ENCODE data around the gene ALPI. TPM values are rescaled to one million over a fixed set of nuclear protein-coding genes. Genes with fewer than 3 reads are reported as not detected.

The ALPI gene
- total RNA-seq, 4 donors from 2014 or later, result not detected

- Histone ChIP-seq H3K36me3 (no peaks in the 10 kb centered on the region), H3K27ac (no peak overlapping the region), H3K4me1 (peaks cover 8 to 31% (median 27%) of the 10 kb centered on the region in 3 donors), H3K4me3 (peak overlapping the region in 1 of 4 donors; percentile 16), H3K9me3 (no peaks in the 10 kb centered on the region), H3K27me3 (peaks cover 0 to 100% (median 14%) of the 10 kb centered on the region in 4 donors)
- DNase-seq, result no peak
- intact Hi-C loops (cut with DNase I), result no loop called here
- 14% methylated on average over 17 of the region's 111 CpGs; no CpG with 5 or more reads in 1 of the 2 donors for WGBS, 2 donors
- no peak for TF ChIP-seq POLR2A (IDR thresholded peaks at IDR 0.05)
- TF ChIP-seq, protein P1, sequence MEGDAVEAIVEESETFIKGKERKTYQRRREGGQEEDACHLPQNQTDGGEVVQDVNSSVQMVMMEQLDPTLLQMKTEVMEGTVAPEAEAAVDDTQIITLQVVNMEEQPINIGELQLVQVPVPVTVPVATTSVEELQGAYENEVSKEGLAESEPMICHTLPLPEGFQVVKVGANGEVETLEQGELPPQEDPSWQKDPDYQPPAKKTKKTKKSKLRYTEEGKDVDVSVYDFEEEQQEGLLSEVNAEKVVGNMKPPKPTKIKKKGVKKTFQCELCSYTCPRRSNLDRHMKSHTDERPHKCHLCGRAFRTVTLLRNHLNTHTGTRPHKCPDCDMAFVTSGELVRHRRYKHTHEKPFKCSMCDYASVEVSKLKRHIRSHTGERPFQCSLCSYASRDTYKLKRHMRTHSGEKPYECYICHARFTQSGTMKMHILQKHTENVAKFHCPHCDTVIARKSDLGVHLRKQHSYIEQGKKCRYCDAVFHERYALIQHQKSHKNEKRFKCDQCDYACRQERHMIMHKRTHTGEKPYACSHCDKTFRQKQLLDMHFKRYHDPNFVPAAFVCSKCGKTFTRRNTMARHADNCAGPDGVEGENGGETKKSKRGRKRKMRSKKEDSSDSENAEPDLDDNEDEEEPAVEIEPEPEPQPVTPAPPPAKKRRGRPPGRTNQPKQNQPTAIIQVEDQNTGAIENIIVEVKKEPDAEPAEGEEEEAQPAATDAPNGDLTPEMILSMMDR (IDR thresholded peaks at IDR 0.05), result no peak
Measured at GRCh38 chr2:232485757-232486557, 30.0 kb downstream of the ALPI start.

DNA sequence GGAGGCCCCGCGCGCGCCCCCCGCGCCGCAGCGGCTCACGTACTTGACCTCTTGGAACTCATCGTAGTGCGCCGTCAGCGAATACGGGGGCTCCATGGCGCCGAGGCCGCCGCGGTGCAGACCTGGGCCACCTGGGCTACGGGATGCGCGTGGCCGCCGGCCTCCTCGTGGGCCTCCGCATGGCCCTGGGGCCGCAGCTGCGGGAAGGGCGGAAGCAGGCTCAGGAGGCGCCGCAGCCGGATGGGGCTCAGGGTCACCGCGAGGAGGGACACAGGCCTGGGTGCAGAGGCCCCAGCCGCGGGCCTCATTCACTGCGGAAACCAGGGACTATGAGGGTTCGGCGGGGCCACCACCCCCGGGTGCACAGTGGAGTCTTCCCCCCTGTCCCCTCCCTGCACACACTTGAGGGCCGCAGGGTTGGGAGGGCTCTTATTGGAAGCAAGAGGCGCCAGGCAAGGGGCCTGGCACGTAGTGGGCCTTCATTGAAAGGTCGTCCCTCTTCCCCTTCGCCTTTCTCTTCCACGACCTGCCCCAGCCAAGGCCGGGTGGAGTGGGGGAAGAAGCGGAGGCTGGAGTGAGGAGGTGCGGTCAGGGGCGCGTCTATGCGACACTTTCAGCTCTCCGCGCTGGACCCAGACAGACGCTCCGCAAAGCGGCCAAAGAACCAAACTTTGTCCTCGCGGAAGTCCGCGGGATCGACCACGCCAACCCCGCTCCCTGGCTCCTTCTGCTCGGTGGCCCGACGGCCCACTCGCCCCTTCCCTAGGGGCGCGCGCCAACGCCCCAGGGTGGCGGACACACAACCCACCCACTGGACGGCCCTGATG lies 30.8 kb downstream of the ALPI start:
- intact Hi-C loops (cut with DNase I), result no loop called here
- H3K9me3 ChIP-seq, result no peaks in the 10 kb centered on the region
- WGBS, 2 donors, result 0 to 7% methylated on average over 3 to 8 of the region's 74 CpGs
- peaks cover 8 to 31% (median 27%) of the 10 kb centered on the region in 3 donors for H3K4me1 ChIP-seq
- H3K27me3 ChIP-seq, result peaks cover 0 to 92% (median 14%) of the 10 kb centered on the region in 4 donors
- H3K36me3 ChIP-seq, result no peaks in the 10 kb centered on the region
- TF ChIP-seq, protein P1 (IDR thresholded peaks at IDR 0.05), result no peak
- no peak for TF ChIP-seq POLR2A (IDR thresholded peaks at IDR 0.05)
- no peak overlapping the region for H3K27ac ChIP-seq
- H3K4me3 ChIP-seq, result peak overlapping the region in 2 of 4 donors; percentile 28 to 52
- no peak for DNase-seq

GRCh38 chr2:232487385-232488096 lies 31.6 kb downstream of the ALPI start, which contains the start of gene ECEL1:
TSS of gene ECEL1 (minus strand) at chr2:232487834. CDS start at chr2:232486653, 1,181 bp downstream.
- DNase-seq, result no peak
- intact Hi-C loops (cut with DNase I), result no loop called here
- Histone ChIP-seq H3K27me3 (peaks cover 0 to 85% (median 14%) of the 10 kb centered on the region in 4 donors), H3K9me3 (no peaks in the 10 kb centered on the region), H3K4me3 (peak within 1 kb of the TSS in 2 of 4 donors; percentile 28 to 52), H3K27ac (no peak within 1 kb of the TSS), H3K4me1 (peaks cover 8 to 31% (median 27%) of the 10 kb centered on the region in 3 donors), H3K36me3 (no peaks in the 10 kb centered on the region)
- TF ChIP-seq POLR2A (IDR thresholded peaks at IDR 0.05), result no peak
- WGBS, 2 donors, result no CpG with 5 or more reads among the region's 102 CpGs

DNA sequence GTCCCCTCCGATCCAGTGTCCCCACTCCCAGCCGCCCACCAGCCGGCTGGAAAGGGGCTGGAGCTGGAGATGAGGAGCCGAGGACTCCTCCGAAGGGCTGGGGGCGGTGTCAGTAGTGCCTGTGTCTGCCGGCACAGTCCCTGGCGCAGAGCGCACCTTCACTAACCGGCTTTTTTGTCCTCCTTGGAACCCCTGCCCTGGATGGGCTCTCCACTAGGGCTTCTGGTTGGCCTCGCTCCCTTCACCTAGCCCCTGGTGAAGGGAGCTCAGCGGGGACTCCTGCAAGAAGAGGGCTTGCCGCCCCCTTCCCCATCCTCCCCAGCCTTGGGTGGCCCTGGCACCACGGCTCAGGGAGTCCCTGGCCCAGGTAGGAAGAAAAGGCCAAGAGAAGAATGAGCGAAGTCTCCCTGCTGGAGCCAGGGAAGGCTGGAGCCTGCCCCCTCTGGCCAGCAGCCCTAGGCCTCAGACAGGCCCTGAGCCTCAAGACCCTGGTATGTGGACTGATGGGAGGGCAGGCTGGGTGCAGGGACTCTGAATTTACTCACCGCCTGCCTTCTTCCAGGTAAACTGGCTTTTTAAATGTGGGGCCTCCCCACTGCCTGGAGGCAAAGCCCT lies 32.3 kb downstream of the ALPI start:
- intact Hi-C loops (cut with DNase I), result no loop called here
- Histone ChIP-seq H3K36me3 (no peaks in the 10 kb centered on the region), H3K27me3 (peaks cover 0 to 81% (median 14%) of the 10 kb centered on the region in 4 donors), H3K27ac (no peak overlapping the region), H3K9me3 (no peaks in the 10 kb centered on the region), H3K4me1 (peaks cover 8 to 31% (median 27%) of the 10 kb centered on the region in 3 donors), H3K4me3 (no peak overlapping the region)
- no peak for DNase-seq
- 64 to 100% methylated on average over 1 to 5 of the region's 16 CpGs for WGBS, 2 donors
- TF ChIP-seq POLR2A (IDR thresholded peaks at IDR 0.05), result no peak

DNA sequence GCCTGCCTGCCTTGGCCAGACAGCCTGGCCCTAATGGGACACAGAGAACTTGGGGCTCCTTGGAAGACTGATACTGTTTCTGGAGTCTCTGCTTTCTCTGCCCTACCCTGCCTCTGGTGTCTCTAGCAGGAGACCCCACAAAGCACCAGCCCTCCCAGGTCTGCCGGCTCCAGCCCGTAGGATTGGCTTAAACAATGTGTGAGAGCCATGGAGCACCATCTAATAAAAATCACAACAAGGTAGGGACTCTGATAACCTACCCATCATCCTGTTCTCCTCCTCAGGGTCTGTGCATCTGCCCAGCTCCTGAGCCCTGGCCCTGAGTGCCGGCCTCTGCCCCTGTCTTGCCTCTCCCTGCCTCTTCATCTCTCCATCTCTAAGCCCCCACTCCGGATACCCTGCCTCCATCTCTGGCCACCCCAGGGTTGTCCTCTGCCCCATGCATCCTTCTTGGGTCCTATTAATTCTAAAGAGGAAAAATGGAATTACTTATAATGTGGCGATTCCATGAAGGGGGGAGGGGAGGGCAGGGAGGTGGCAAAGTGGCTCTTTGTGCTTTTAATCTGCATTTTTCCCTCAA lies 32.9 kb downstream of the ALPI start:
- Histone ChIP-seq H3K27me3 (peaks cover 0 to 75% (median 14%) of the 10 kb centered on the region in 4 donors), H3K4me1 (peaks cover 8 to 31% (median 27%) of the 10 kb centered on the region in 3 donors), H3K27ac (no peak overlapping the region), H3K9me3 (no peaks in the 10 kb centered on the region), H3K36me3 (no peaks in the 10 kb centered on the region), H3K4me3 (no peak overlapping the region)
- intact Hi-C loops (cut with DNase I), result no loop called here
- TF ChIP-seq, protein P1 (IDR thresholded peaks at IDR 0.05), result no peak
- no peak for TF ChIP-seq POLR2A (IDR thresholded peaks at IDR 0.05)
- WGBS, 2 donors, result 67 to 82% methylated on average over 4 to 5 of the region's 5 CpGs
- DNase-seq, result no peak

Data from esophagus squamous epithelium (tissue), 5 donors.